HG03571 (cell line): ENCODE measurements around the gene TEFM.
"Not testable (repeated sequence)": the region's sequence is repeated elsewhere in the genome, so short reads cannot be mapped to it uniquely, and the experiment has no call there.

Experiments
- ATAC-seq: cut with Tn5 transposase; IDR thresholded peaks from one replicate; pipeline ENCODE4 v1.9.1; 2021; ENCODE audit not compliant: unreplicated experiment

TEFM gene

GRCh38 chr17:30906101-30906911 lies at the start of gene TEFM:
Gene TEFM, minus strand, starts transcription at chr17:30906238. Its CDS starts 40 bp downstream, at chr17:30906198.
- ATAC-seq, result peak; percentile 78

GRCh38 chr17:30954046-30954830 lies 48.2 kb upstream of the TEFM start:
- no peak for ATAC-seq

DNA sequence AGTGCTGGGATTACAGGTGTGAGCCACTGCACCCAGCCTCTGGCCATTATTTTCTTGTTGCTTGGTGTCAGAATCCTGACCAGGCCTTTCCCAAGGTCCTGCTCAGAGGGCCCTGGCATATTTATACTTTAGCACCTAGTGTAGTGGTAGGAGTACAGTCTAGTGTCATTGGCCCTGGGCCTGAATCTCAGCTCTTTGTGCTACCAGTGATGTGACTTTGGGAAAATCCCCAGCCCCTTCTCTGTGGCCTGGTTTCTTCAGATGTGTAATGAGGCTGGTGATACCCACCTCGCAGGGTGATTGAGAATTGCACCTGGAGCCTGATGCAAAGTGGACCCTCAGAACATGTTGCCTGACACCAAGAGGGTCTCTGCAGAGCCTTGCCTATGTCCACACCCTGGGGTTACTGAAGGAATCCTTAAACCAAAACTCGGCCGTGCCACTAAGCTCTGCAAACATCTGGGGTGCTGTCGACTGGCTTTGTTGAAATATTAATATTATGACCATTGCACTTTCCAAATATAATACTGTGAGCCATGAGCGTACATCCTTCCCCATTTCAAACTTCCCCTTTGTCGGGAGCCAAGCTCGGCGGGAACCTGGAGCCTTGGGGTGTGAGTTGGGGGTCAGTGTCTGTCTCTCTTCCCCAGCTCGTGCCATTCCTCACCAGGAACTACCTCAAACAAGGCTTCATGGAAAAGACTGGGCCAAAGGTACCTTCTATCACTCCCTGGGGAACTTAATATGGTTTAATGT lies 46.8 kb upstream of the TEFM start:
- no peak for ATAC-seq

DNA sequence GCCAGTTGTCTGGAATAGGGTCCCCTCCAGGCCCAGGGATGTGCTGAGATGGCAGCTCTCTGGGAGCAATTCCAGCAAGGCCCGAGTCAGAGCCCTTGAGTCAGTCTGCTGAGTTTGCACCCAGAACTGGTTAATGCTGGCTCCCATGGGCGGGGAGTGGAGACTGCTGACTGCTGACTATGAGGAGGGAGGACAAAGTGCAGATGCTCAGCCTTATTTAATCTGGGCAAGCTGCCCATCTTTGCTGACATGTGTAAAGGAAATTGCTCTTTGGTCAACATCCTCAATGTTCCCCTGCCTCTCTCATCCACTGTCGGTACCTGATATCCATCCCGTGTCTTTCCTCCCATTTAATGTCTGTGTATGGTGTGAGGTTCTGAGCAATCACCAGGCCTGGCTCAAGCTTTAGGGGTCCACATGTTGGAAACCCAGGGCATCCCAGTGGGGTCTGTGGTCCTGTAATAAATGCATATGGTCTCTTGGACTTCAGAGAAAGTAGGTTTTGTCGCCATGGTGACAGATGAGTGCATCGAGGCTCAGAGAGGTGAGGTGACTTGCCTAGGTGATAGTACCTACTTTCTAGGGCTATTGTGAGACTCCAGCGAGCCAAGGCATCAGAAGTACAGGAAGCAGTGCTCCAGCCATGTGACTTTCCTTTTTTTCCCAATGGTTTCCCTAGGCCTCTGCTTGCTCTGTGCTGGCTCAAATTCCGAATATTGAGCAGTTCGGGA lies 44.8 kb upstream of the TEFM start:
- ATAC-seq, result no peak

DNA sequence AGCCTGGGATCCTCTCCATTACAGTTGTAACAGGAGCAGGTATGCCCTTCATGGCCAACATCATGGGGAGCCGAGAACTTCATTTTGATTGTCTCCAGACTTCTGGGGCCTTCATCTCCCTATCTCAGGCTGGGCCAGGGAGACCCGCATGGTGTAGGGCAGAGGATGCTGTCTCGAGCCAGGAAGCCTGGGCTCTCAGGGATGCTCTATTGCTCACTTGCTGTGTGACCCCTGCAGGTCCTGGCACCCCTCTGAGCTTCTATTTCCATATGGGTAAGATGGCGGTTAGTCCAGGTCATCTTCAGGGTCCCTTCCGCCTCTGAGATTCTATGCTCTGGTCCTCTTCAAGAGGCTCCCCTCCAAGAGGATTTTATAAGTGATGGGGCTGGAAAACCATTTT lies 44.2 kb upstream of the TEFM start:
- no peak for ATAC-seq

GRCh38 chr17:30947796-30948195 lies 41.8 kb upstream of the TEFM start:
- ATAC-seq, result no peak

- no peak for ATAC-seq
Measured at GRCh38 chr17:30942308-30943079, 36.5 kb upstream of the TEFM start.

DNA sequence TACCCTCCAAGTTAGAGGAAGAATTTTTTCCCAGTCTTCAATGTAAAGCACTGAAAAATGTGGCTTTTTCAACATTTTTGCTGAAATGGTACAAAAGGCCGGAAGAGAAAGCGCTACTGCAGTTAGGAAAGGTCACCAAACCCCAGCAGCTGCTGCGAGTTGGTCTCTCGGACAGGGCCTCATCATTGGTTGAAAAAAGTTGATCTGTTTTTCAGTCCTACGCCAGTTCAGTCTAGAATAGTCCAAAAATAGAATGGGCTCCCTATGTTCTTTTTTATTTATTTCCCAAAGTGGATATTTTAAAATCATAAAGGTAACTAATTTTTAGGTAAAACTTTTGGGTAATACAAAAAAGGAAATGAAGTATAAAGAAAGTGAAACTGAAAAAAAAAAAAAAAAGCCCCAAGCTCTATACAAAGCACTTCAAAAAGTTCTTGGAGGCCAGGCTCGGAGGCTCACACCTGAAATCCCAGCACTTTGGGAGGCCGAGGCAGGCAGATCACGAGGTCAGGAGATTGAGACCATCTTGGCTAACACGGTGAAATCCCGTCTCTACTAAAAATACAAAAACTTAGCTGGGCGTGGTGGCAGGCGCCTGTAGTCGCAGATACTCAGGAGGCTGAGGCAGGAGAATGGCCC lies 33.1 kb upstream of the TEFM start:
- no peak for ATAC-seq

- no peak for ATAC-seq
Measured at GRCh38 chr17:30933966-30934365, 27.9 kb upstream of the TEFM start.

- ATAC-seq, result not testable (repeated sequence)
Measured at GRCh38 chr17:30931582-30931981, 25.5 kb upstream of the TEFM start.

- ATAC-seq, result no peak
Measured at GRCh38 chr17:30930495-30930894, 24.5 kb upstream of the TEFM start.

GRCh38 chr17:30929861-30930260 lies 23.8 kb upstream of the TEFM start:
- ATAC-seq, result not testable (repeated sequence)

DNA sequence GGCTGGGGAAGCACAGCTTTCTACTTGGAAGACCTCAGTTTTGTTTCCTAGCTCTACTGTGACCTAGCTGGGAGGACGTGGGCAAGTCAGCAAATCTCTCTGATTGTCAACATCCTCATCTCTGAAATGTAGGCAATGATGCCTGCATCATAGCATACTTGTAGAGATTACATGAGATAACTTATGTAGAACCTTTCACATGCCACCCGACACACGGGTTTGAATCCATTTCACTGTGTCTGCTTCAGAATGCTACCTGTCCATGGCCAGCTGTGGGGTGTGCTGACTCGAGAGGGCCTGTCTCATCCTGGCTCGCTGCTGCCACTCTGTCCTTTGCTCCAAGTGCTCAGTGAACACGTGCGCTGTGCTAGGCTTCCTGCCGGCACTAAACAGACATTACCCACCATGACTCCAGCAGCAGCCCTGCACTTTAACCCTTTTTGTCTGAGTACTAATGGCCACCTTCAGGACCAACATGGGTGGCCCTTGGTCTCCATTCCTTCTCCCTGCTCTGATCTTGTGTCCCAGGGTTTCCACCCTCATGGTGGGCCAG lies 23.1 kb upstream of the TEFM start:
- no peak for ATAC-seq

GRCh38 chr17:30928584-30928983 lies 22.5 kb upstream of the TEFM start:
- ATAC-seq, result no peak

DNA sequence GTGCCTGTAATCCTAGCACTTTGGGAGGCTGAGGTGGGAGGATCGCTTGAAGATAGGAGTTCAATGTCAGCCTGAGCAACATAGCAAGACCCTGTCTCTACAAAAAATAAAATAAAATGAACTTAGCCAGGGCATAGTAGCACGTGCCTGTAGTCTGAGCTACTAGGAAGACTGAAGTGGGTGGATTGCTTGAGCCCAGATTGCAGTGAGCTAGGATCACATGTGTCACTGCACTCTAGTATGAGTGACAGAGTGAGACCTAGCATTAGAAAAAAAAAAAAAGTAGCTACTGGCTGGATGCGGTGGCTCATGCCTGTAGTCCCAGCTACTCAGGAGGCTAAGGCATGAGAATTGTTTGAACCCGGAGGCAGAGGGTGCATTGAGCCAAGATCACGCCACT lies 21.7 kb upstream of the TEFM start:
- ATAC-seq, result no peak

- no peak for ATAC-seq
Measured at GRCh38 chr17:30926516-30926915, 20.5 kb upstream of the TEFM start.

DNA sequence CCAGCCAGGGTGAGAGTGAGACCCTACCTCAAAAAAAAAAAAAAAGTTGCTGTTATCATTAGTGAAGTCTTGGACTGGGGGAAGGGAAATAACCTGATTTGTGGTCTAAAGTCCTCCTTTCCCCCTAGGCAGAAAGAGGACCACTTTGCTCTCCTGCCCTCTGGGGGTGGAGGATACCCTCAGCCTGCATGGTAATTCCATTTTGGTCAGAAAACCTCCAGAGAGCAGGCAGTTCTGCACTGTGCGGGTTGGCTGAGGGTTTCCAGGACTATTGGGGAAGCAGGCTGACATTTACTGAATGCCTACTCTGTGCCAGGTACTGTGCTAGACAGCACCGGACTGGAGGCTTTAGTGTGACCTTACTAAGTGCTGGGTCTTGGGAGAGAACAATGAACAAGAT lies 18.3 kb upstream of the TEFM start:
- no peak for ATAC-seq

GRCh38 chr17:30922235-30923030 lies 16.4 kb upstream of the TEFM start:
- ATAC-seq, result no peak
